Vagina (tissue), 2 donors: ENCODE results near the gene MAML2.
A peak's percentile ranks its signal among the peaks of the same experiment; 100 is the strongest.

ENCODE experiments used
- CTCF ChIP-seq, 3 experiments: fragments of 450-650 bp in 2 of 3; fragments of 200-600 bp in 1 of 3; sonication (generic) in 1 of 3; IDR thresholded peaks; one replicate each; pipeline ENCODE4 v1.5.1; 2017 to 2019; ENCODE audit warnings: antibody characterized with exemption in 3 of 3, mild to moderate bottlenecking in 2 of 3, moderate library complexity in 2 of 3
- POLR2A ChIP-seq, 2 donors: fragments of 450-650 bp; IDR thresholded peaks; one replicate each; pipeline ENCODE4 v1.6.1; 2017; ENCODE audit warnings: antibody characterized with exemption in 2 of 2, mild to moderate bottlenecking in 2 of 2, moderate library complexity in 2 of 2

GRCh38 chr11:96263238-96263763, 79.7 kb downstream of the MAML2 start:
- TF ChIP-seq POLR2A (IDR thresholded peaks at IDR 0.05) (no peak), CTCF (IDR thresholded peaks at IDR 0.05) (peak in 1 of 3 experiments; percentile 14)
